Liver (tissue), 9 donors: Measurements from ENCODE around the gene POPDC3. TPM values are rescaled to one million over a fixed set of nuclear protein-coding genes. Genes with fewer than 3 reads are reported as not detected.

Experiments
- DNase-seq: peaks from one replicate; pipeline ENCODE4 v3.0.0-alpha.2; 2017; ENCODE audit warnings: low spot score
- H3K27ac ChIP-seq, 2 donors: one replicate each; pipeline ENCODE4 v1.7.0; 2013; ENCODE audit warnings: inconsistent platforms in 2 of 2, low read length in 2 of 2, control low read depth in 1 of 2, low read depth in 1 of 2, mild to moderate bottlenecking in 1 of 2
- H3K27me3 ChIP-seq, 4 donors: one replicate each; pipeline versions ENCODE4 v1.6.1 to v1.7.0; 2013; ENCODE audit warnings: low read length in 3 of 4, inconsistent platforms in 1 of 4, mild to moderate bottlenecking in 1 of 4, moderate library complexity in 1 of 4; ENCODE audit not compliant: control insufficient read depth in 4 of 4, insufficient read depth in 4 of 4
- H3K36me3 ChIP-seq, 4 donors: one replicate each; pipeline versions ENCODE4 v1.6.1 to v1.7.0; 2013; ENCODE audit warnings: low read length in 3 of 4, mild to moderate bottlenecking in 3 of 4, low read depth in 1 of 4, moderate library complexity in 1 of 4; ENCODE audit not compliant: control insufficient read depth in 4 of 4, insufficient read depth in 3 of 4
- H3K4me1 ChIP-seq, 4 donors: one replicate each; pipeline versions ENCODE4 v1.6.1 to v1.7.0; 2013; ENCODE audit warnings: low read length in 3 of 4, mild to moderate bottlenecking in 3 of 4, moderate library complexity in 1 of 4; ENCODE audit not compliant: control insufficient read depth in 4 of 4, insufficient read depth in 4 of 4
- H3K4me3 ChIP-seq, 3 donors: one replicate each; pipeline versions ENCODE4 v1.6.1 to v1.7.0; 2013; ENCODE audit warnings: low read length in 3 of 3, control low read depth in 1 of 3, low read depth in 1 of 3, mild to moderate bottlenecking in 1 of 3
- H3K9ac ChIP-seq, 2 donors: one replicate each; pipeline ENCODE4 v1.7.0; 2013; ENCODE audit warnings: low read length in 2 of 2, mild to moderate bottlenecking in 2 of 2, moderate library complexity in 2 of 2, control low read depth in 1 of 2, low read depth in 1 of 2
- H3K9me3 ChIP-seq, 4 donors: one replicate each; pipeline versions ENCODE4 v1.6.1 to v1.7.0; 2013; ENCODE audit warnings: low read length in 3 of 4; ENCODE audit not compliant: control insufficient read depth in 4 of 4
- ATF3 ChIP-seq: IDR thresholded peaks from 2 replicates; pipeline ENCODE4 v1.6.1; 2016; ENCODE audit warnings: antibody characterized with exemption
- CTCF ChIP-seq: fragments of 150-350 bp; IDR thresholded peaks from 2 replicates; pipeline ENCODE4 v1.5.1; 2017; ENCODE audit warnings: improper control_type of control experiment, low read depth, low read length; ENCODE audit not compliant: missing input control
- EGR1 ChIP-seq, 2 donors: IDR thresholded peaks; 2 replicates each; pipeline ENCODE4 v1.6.1; 2016 to 2018; ENCODE audit warnings: antibody characterized with exemption in 2 of 2, low read depth in 2 of 2
- FOXA1 ChIP-seq: IDR thresholded peaks from 2 replicates; pipeline ENCODE4 v1.6.1; 2016; ENCODE audit warnings: antibody characterized with exemption
- FOXA2 ChIP-seq: IDR thresholded peaks from 2 replicates; pipeline ENCODE4 v1.6.1; 2016; ENCODE audit warnings: antibody characterized with exemption
- GABPA ChIP-seq, 2 donors: IDR thresholded peaks in 1 of 2; conservative IDR thresholded peaks in 1 of 2; 2 replicates each; pipeline ENCODE4 v1.6.1; 2016; ENCODE audit warnings: antibody characterized with exemption in 2 of 2, mild to moderate bottlenecking in 1 of 2, moderate library complexity in 1 of 2
- HNF4A ChIP-seq, 2 donors: conservative IDR thresholded peaks; 2 replicates each; pipeline ENCODE4 v1.6.1; 2016; ENCODE audit warnings: antibody characterized with exemption in 2 of 2, mild to moderate bottlenecking in 2 of 2
- HNF4G ChIP-seq: IDR thresholded peaks from 2 replicates; pipeline ENCODE4 v1.6.1; 2016; ENCODE audit warnings: antibody characterized with exemption
- JUND ChIP-seq, 2 donors: IDR thresholded peaks; 2 replicates each; pipeline ENCODE4 v1.6.1; 2016; ENCODE audit warnings: antibody characterized with exemption in 2 of 2
- MAX ChIP-seq: IDR thresholded peaks from 2 replicates; pipeline ENCODE4 v1.6.1; 2016; ENCODE audit warnings: antibody characterized with exemption
- NR2F2 ChIP-seq: IDR thresholded peaks from 2 replicates; pipeline ENCODE4 v1.6.1; 2016; ENCODE audit warnings: antibody characterized with exemption
- RAD21 ChIP-seq, 2 donors: IDR thresholded peaks; 2 replicates each; pipeline ENCODE4 v1.6.1; 2016; ENCODE audit warnings: antibody characterized with exemption in 2 of 2, mild to moderate bottlenecking in 2 of 2
- REST ChIP-seq: IDR thresholded peaks from 2 replicates; pipeline ENCODE4 v1.6.1; 2016; ENCODE audit warnings: antibody characterized with exemption, mild to moderate bottlenecking
- RXRA ChIP-seq, 2 donors: IDR thresholded peaks; 2 replicates each; pipeline ENCODE4 v1.6.1; 2017 to 2018; ENCODE audit warnings: antibody characterized with exemption in 2 of 2, mild to moderate bottlenecking in 1 of 2
- SP1 ChIP-seq: IDR thresholded peaks from 2 replicates; pipeline ENCODE4 v1.6.1; 2018; ENCODE audit warnings: antibody characterized with exemption, mild to moderate bottlenecking
- TAF1 ChIP-seq: conservative IDR thresholded peaks from 2 replicates; pipeline ENCODE4 v1.6.1; 2016; ENCODE audit warnings: antibody characterized with exemption, mild to moderate bottlenecking
- YY1 ChIP-seq: IDR thresholded peaks from 2 replicates; pipeline ENCODE4 v1.6.1; 2016; ENCODE audit warnings: antibody characterized with exemption, mild to moderate bottlenecking
- ZBTB33 ChIP-seq: IDR thresholded peaks from 2 replicates; pipeline ENCODE4 v1.6.1; 2016; ENCODE audit warnings: antibody characterized with exemption
- WGBS: extraction: QIAGEN DNeasy Blood & Tissue Kit; methylation state at CpG from one replicate; pipeline ENCODE4 v1.1.7; 2013; 5-methylcytosine and 5-hydroxymethylcytosine counted together
- polyA plus RNA-seq, 2 donors: library from polyadenylated mRNA; stranded (reverse) in 1 of 2; unstranded in 1 of 2; fragments of 200-250 nt in 1 of 2; fragments of >200 nt in 1 of 2; fragmentation: Nextera tagmentation in 1 of 2; extraction: Ambion mirVana in 1 of 2; gene quantifications; one replicate each; pipeline versions ENCODE4 v1.2.1 to v1.2.3, GENCODE V29; 2013 to 2015
- total RNA-seq, 2 donors: library from RNA; depleted of rRNA; stranded (reverse); fragments of >200 nt; gene quantifications; one replicate each; pipeline ENCODE4 v1.2.3, GENCODE V29; 2014
- donor health status: healthy.
- donor health status: healthy.
- donor health status: healthy.
- donor health status: healthy.
- donor health status: healthy.

POPDC3 gene
- total and polyA plus RNA-seq, 4 donors = not detected

GRCh38 chr6:105112577-105112976 is 67.2 kb downstream of the POPDC3 start:
- H3K9ac ChIP-seq = no peak overlapping the region

More at GRCh38 chr6:105112577-105112976, 67.2 kb downstream of the POPDC3 start:
- DNase-seq = no peak
- TF ChIP-seq HNF4G = no peak
- TF ChIP-seq ATF3 = no peak
- TF ChIP-seq HNF4A (conservative IDR thresholded peaks at IDR 0.05) = no peak
- TF ChIP-seq RAD21 (IDR thresholded peaks at IDR 0.05) = no peak
- TF ChIP-seq RXRA (IDR thresholded peaks at IDR 0.05) = no peak
- TF ChIP-seq FOXA1 = no peak
- no peak for TF ChIP-seq EGR1 (IDR thresholded peaks at IDR 0.05; ENCODE audit: low read depth in 2 of 2)
- no peak for TF ChIP-seq GABPA (IDR thresholded peaks at IDR 0.05 in 1 of 2, conservative IDR thresholded peaks at IDR 0.05 in 1 of 2)
- no peak for TF ChIP-seq ZBTB33
- TF ChIP-seq CTCF = no peak
- TF ChIP-seq YY1 = no peak
- no peak for TF ChIP-seq JUND (IDR thresholded peaks at IDR 0.05)
- no peak for TF ChIP-seq REST
- TF ChIP-seq MAX = no peak
- no peak for TF ChIP-seq TAF1
- no peak for TF ChIP-seq SP1
- no peak for TF ChIP-seq NR2F2
- TF ChIP-seq FOXA2 = no peak
- H3K27me3 ChIP-seq = peaks cover 0 to 3% (median 0%) of the 10 kb centered on the region in 4 donors
- H3K9me3 ChIP-seq = no peaks in the 10 kb centered on the region
- no peaks in the 10 kb centered on the region for H3K36me3 ChIP-seq
- no peak overlapping the region for H3K27ac ChIP-seq
- no peak overlapping the region for H3K4me3 ChIP-seq
- H3K4me1 ChIP-seq = no peaks in the 10 kb centered on the region
- WGBS = 97% methylated on average over 1 of the region's 1 CpG
